SK-N-SH (cell line): Measurements from ENCODE around the gene PCDHA12. TPM values are rescaled to one million over a fixed set of nuclear protein-coding genes. Genes with fewer than 3 reads are reported as not detected.
"Not testable (repeated sequence)": the region's sequence is repeated elsewhere in the genome, so short reads cannot be mapped to it uniquely, and the experiment has no call there.

Source experiments
- CTCF ChIA-PET: fragments of 300-600, 350-600 bp; formaldehyde crosslinking; extraction: SDS; loops from one replicate; lab custom pipeline; 2021; lab: Yijun Ruan, JAX
- POLR2A ChIA-PET: fragments of 350-600 bp; sonication (Branson Sonifier 250); formaldehyde crosslinking; extraction: SDS; loops from one replicate; lab custom pipeline; 2020; ENCODE audit warnings: antibody characterized with exemption, inconsistent platforms; lab: Yijun Ruan, JAX
- DNase-seq: peaks from one replicate; pipeline ENCODE4 v3.0.0; 2012
- H2AFZ ChIP-seq: fragments of 200-600 bp; sonication (generic); 2 replicates; pipeline ENCODE4 v1.8.1; 2016; ENCODE audit warnings: antibody characterized with exemption, mild to moderate bottlenecking, low read depth
- H3F3A ChIP-seq: fragments of 200-600 bp; sonication (generic); replicated peaks from 2 replicates; pipeline ENCODE3; 2016; ENCODE audit warnings: antibody characterized with exemption, mild to moderate bottlenecking; ENCODE audit not compliant: insufficient read depth
- H3K27ac ChIP-seq, 2 experiments: fragments of 200-500 bp in 1 of 2; fragments of 200-600 bp in 1 of 2; sonication (Bioruptor generic) in 1 of 2; sonication (generic), shearing (Covaris generic) in 1 of 2; 2 replicates each; pipeline versions ENCODE4 v1.5.1 to v1.6.1; 2014 to 2016; ENCODE audit warnings: low read depth in 2 of 2, inconsistent platforms in 1 of 2, low read length in 1 of 2, mild to moderate bottlenecking in 1 of 2, mixed read lengths in 1 of 2
- H3K27me3 ChIP-seq: fragments of 200-600 bp; sonication (generic), shearing (Covaris generic); 2 replicates; pipeline ENCODE4 v1.6.1; 2016; ENCODE audit warnings: mixed run types; ENCODE audit not compliant: insufficient read depth
- H3K36me3 ChIP-seq, 2 experiments: fragments of 200-500 bp in 1 of 2; fragments of 200-600 bp in 1 of 2; sonication (Bioruptor generic) in 1 of 2; sonication (generic) in 1 of 2; replicated peaks in 1 of 2; 2 replicates each; pipeline versions ENCODE3 to v1.5.1; 2014 to 2016; ENCODE audit warnings: low read length in 1 of 2, mild to moderate bottlenecking in 1 of 2; ENCODE audit not compliant: insufficient read depth in 2 of 2, control insufficient read depth in 1 of 2
- H3K4me1 ChIP-seq, 2 experiments: fragments of 200-500 bp in 1 of 2; fragments of 200-600 bp in 1 of 2; sonication (Bioruptor generic) in 1 of 2; sonication (generic), shearing (Covaris generic) in 1 of 2; 2 replicates each; pipeline versions ENCODE4 v1.5.1 to v1.6.1; 2014 to 2016; ENCODE audit warnings: low read depth in 1 of 2, low read length in 1 of 2, mixed run types in 1 of 2; ENCODE audit not compliant: insufficient read depth in 2 of 2, control insufficient read depth in 1 of 2
- H3K4me2 ChIP-seq: fragments of 200-600 bp; sonication (generic), shearing (Covaris generic); 2 replicates; pipeline ENCODE4 v1.6.1; 2017; ENCODE audit warnings: mixed run types
- H3K4me3 ChIP-seq, 2 experiments: fragments of 200-500 bp in 1 of 2; fragments of 200-600 bp in 1 of 2; sonication (Bioruptor generic) in 1 of 2; sonication (generic), shearing (Covaris generic) in 1 of 2; 2 replicates each; pipeline versions ENCODE4 v1.5.1 to v1.8.1; 2014 to 2016; ENCODE audit warnings: low read depth in 2 of 2, inconsistent platforms in 1 of 2, low read length in 1 of 2, mild to moderate bottlenecking in 1 of 2, mixed read lengths in 1 of 2, moderate library complexity in 1 of 2
- H3K79me2 ChIP-seq: fragments of 200-600 bp; sonication (generic); 2 replicates; pipeline ENCODE4 v1.8.1; 2017; ENCODE audit warnings: mild to moderate bottlenecking; ENCODE audit not compliant: insufficient read depth
- H3K9ac ChIP-seq: fragments of 200-600 bp; sonication (generic); 2 replicates; pipeline ENCODE4 v1.6.1; 2017; ENCODE audit warnings: mixed run types
- H3K9me2 ChIP-seq: fragments of 200-600 bp; sonication (generic); 2 replicates; pipeline ENCODE4 v1.6.1; 2017; ENCODE audit warnings: mixed run types
- H3K9me3 ChIP-seq: fragments of 200-600 bp; sonication (generic); 2 replicates; pipeline ENCODE4 v1.6.1; 2017; ENCODE audit warnings: mixed run types, mild to moderate bottlenecking, moderate library complexity
- H4K20me1 ChIP-seq: fragments of 200-600 bp; sonication (generic); 2 replicates; pipeline ENCODE4 v1.6.1; 2017; ENCODE audit warnings: mild to moderate bottlenecking, mixed run types; ENCODE audit not compliant: insufficient read depth
- EP300 ChIP-seq, 2 experiments: IDR thresholded peaks; 2 replicates each; pipeline versions ENCODE4 v1.4.0 to v1.6.1; 2012; ENCODE audit warnings: borderline replicate concordance in 1 of 2, low read depth in 1 of 2, low read length in 1 of 2
- FOSL2 ChIP-seq: IDR thresholded peaks from 2 replicates; pipeline ENCODE4 v1.4.0; 2012; ENCODE audit warnings: low read depth, mild to moderate bottlenecking, moderate library complexity, borderline replicate concordance
- JUND ChIP-seq: IDR thresholded peaks from 2 replicates; pipeline ENCODE4 v1.4.0; 2012
- POLR2AphosphoS5 ChIP-seq: IDR thresholded peaks from 2 replicates; pipeline ENCODE4 v1.6.1; 2012; ENCODE audit warnings: low read depth, low read length
- SIN3A ChIP-seq: IDR thresholded peaks from 2 replicates; pipeline ENCODE4 v1.6.1; 2012; ENCODE audit warnings: low read depth, mild to moderate bottlenecking, low read length, moderate library complexity, borderline replicate concordance
- SMC3 ChIP-seq: IDR thresholded peaks from 2 replicates; pipeline ENCODE4 v1.6.1; 2012; ENCODE audit warnings: low read depth, low read length, improper control_type of control experiment
- TAF1 ChIP-seq: IDR thresholded peaks from 2 replicates; pipeline ENCODE4 v1.6.1; 2012; ENCODE audit warnings: low read depth, mild to moderate bottlenecking, low read length, moderate library complexity, borderline replicate concordance
- WGBS: methylation state at CpG from one replicate; pipeline ENCODE4 v1.1.6; 2017; ENCODE audit warnings: low lambda C conversion rate; 5-methylcytosine and 5-hydroxymethylcytosine counted together
- polyA plus RNA-seq, 3 experiments: library from polyadenylated mRNA; depleted of rRNA; stranded (reverse); fragments of >200 nt; gene quantifications; 2 replicates each; pipeline ENCODE4 v1.2.3, GENCODE V29; 2012
- TF ChIP-seq, protein P1 (sequence below): fragments of 200-600 bp; sonication (generic); IDR thresholded peaks from 2 replicates; pipeline ENCODE4 v1.6.1; 2017; ENCODE audit warnings: antibody characterized with exemption, mild to moderate bottlenecking, moderate library complexity
- TF ChIP-seq, protein P2 (sequence below): IDR thresholded peaks from 2 replicates; pipeline ENCODE4; 2012

PCDHA12 gene
- polyA plus RNA-seq, 1 of the 3 experiments (the other 2 are of a cell fraction), result 0.54 TPM

GRCh38 chr5:140828362-140828737 is 46.8 kb upstream of the PCDHA12 start:
- TF ChIP-seq SMC3 (no peak), FOSL2 (no peak), EP300 (IDR thresholded peaks at IDR 0.05; ENCODE audit: borderline replicate concordance in 1 of 2, low read depth in 1 of 2, low read length in 1 of 2) (no peak), JUND (no peak)
- TF ChIP-seq, protein P1, sequence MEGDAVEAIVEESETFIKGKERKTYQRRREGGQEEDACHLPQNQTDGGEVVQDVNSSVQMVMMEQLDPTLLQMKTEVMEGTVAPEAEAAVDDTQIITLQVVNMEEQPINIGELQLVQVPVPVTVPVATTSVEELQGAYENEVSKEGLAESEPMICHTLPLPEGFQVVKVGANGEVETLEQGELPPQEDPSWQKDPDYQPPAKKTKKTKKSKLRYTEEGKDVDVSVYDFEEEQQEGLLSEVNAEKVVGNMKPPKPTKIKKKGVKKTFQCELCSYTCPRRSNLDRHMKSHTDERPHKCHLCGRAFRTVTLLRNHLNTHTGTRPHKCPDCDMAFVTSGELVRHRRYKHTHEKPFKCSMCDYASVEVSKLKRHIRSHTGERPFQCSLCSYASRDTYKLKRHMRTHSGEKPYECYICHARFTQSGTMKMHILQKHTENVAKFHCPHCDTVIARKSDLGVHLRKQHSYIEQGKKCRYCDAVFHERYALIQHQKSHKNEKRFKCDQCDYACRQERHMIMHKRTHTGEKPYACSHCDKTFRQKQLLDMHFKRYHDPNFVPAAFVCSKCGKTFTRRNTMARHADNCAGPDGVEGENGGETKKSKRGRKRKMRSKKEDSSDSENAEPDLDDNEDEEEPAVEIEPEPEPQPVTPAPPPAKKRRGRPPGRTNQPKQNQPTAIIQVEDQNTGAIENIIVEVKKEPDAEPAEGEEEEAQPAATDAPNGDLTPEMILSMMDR, result no peak
- POLR2A ChIA-PET, result no interaction called here
- H3K4me2 ChIP-seq, result no peak overlapping the region
- H3K4me1 ChIP-seq, result no peaks in the 10 kb centered on the region
- H4K20me1 ChIP-seq, result no peaks in the 10 kb centered on the region
- H3F3A ChIP-seq, result no peaks in the 10 kb centered on the region
- no peak overlapping the region for H2AFZ ChIP-seq
- H3K4me3 ChIP-seq, result no peak overlapping the region
- no peaks in the 10 kb centered on the region for H3K27me3 ChIP-seq
- no peaks in the 10 kb centered on the region for H3K79me2 ChIP-seq
- WGBS, result 83% methylated on average over 18 of the region's 18 CpGs
- no peaks in the 10 kb centered on the region for H3K36me3 ChIP-seq
- no peak overlapping the region for H3K9ac ChIP-seq
- H3K9me3 ChIP-seq, result no peaks in the 10 kb centered on the region
- no peak overlapping the region for H3K27ac ChIP-seq
- H3K9me2 ChIP-seq, result no peaks in the 10 kb centered on the region
- CTCF ChIA-PET, result interaction anchor here (1.8 kb wide), 1 partner anchor 212 kb away, joined by 8 read pairs; no protein-coding TSS in a partner anchor
- DNase-seq, result no peak

DNA sequence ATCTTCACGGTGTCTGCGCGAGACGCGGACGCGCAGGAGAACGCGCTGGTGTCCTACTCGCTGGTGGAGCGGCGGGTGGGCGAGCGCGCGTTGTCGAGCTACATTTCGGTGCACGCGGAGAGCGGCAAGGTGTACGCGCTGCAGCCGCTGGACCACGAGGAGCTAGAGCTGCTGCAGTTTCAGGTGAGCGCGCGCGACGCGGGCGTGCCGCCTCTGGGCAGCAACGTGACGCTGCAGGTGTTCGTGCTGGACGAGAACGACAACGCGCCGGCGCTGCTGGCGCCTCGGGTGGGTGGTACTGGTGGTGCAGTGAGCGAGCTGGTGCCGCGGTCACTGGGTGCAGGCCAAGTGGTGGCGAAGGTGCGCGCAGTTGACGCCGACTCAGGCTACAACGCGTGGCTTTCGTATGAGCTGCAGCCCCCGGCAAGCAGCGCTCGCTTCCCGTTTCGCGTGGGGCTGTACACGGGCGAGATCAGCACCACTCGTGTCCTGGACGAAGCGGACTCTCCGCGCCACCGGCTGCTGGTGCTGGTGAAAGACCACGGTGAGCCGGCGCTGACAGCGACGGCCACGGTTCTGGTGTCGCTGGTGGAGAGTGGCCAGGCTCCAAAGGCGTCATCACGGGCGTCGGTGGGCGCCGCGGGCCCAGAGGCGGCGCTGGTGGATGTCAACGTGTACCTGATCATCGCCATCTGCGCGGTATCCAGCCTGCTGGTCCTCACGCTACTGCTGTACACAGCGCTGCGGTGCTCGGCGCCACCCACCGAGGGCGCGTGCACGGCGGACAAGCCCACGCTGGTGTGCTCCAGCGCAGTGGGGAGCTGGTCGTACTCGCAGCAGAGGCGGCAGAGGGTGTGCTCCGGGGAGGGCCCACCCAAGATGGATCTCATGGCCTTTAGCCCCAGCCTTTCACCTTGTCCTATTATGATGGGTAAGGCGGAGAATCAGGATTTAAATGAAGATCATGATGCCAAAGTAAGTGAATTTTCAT is 45.3 kb upstream of the PCDHA12 start:
- H4K20me1 ChIP-seq, H3K4me1 ChIP-seq, H3F3A ChIP-seq, H3K9me3 ChIP-seq, H3K9me2 ChIP-seq, H3K4me2 ChIP-seq, H3K36me3 ChIP-seq, POLR2A ChIA-PET, H2AFZ ChIP-seq, H3K9ac ChIP-seq, H3K27me3 ChIP-seq, H3K27ac ChIP-seq, H3K79me2 ChIP-seq, DNase-seq, H3K4me3 ChIP-seq: not testable (repeated sequence)
- CTCF ChIA-PET, result interaction anchor here (1.4 kb wide), 1 partner anchor 12 kb away, joined by 5 read pairs; no protein-coding TSS in a partner anchor
- WGBS, result 89% methylated on average over 66 of the region's 106 CpGs

- Histone ChIP-seq H3K36me3 (no peaks in the 10 kb centered on the region), H3K4me1 (no peaks in the 10 kb centered on the region), H3K9me3 (no peaks in the 10 kb centered on the region), H3K27ac (no peak within 1 kb of the TSS), H3K9ac (no peak within 1 kb of the TSS), H3K79me2 (no peaks in the 10 kb centered on the region), H3K4me2 (no peak within 1 kb of the TSS), H2AFZ (no peak within 1 kb of the TSS), H3F3A (no peaks in the 10 kb centered on the region), H4K20me1 (no peaks in the 10 kb centered on the region), H3K27me3 (no peaks in the 10 kb centered on the region), H3K9me2 (no peaks in the 10 kb centered on the region), H3K4me3 (no peak within 1 kb of the TSS)
- no peak for TF ChIP-seq JUND
- no peak for TF ChIP-seq TAF1
- TF ChIP-seq POLR2AphosphoS5, result no peak
- TF ChIP-seq SMC3, result no peak
- TF ChIP-seq, protein P2, sequence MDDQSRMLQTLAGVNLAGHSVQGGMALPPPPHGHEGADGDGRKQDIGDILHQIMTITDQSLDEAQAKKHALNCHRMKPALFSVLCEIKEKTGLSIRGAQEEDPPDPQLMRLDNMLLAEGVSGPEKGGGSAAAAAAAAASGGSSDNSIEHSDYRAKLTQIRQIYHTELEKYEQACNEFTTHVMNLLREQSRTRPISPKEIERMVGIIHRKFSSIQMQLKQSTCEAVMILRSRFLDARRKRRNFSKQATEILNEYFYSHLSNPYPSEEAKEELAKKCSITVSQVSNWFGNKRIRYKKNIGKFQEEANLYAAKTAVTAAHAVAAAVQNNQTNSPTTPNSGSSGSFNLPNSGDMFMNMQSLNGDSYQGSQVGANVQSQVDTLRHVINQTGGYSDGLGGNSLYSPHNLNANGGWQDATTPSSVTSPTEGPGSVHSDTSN, result no peak
- TF ChIP-seq, protein P1, result no peak
- TF ChIP-seq SIN3A, result no peak
- TF ChIP-seq FOSL2, result no peak
- 39% methylated on average over 8 of the region's 8 CpGs for WGBS
- POLR2A ChIA-PET, result no interaction called here
- no peak for DNase-seq
- CTCF ChIA-PET, result no interaction called here
Measured at GRCh38 chr5:140833993-140834392, 41.1 kb upstream of the PCDHA12 start, which contains the start of gene PCDHA7. Gene PCDHA7 (plus strand): TSS chr5:140834269. CDS start chr5:140834384, 115 bp downstream.
